AG04450 (cell line): ENCODE results near the gene EML6. TPM values are rescaled to one million over a fixed set of nuclear protein-coding genes. Genes with fewer than 3 reads are reported as not detected.

Experiments used
- CTCF ChIA-PET: fragments of 300-600, 350-600 bp; formaldehyde crosslinking; extraction: SDS; loops from one replicate; lab custom pipeline; 2022; ENCODE audit warnings: antibody characterized with exemption, inconsistent platforms; lab: Charles Lee
- POLR2A ChIA-PET: fragments of 350-600 bp; formaldehyde crosslinking; extraction: SDS; loops from one replicate; lab custom pipeline; 2021; ENCODE audit warnings: antibody characterized with exemption, inconsistent platforms; lab: Yijun Ruan, JAX
- DNase-seq: peaks from one replicate; pipeline ENCODE4 v3.0.0-alpha.2; 2011; ENCODE audit warnings: low read depth, low spot score
- H3K27ac ChIP-seq: one replicate; pipeline ENCODE4 v1.5.1; 2012; ENCODE audit warnings: low read depth, low read length, control low read depth
- H3K27me3 ChIP-seq: one replicate; pipeline ENCODE4 v1.6.0; 2012; ENCODE audit warnings: low read length; ENCODE audit not compliant: control insufficient read depth, insufficient read depth
- H3K4me3 ChIP-seq: 2 replicates; pipeline ENCODE4 v1.5.1; 2011; ENCODE audit warnings: mild to moderate bottlenecking, low read depth, low read length, control low read depth
- H3K9me3 ChIP-seq: 2 replicates; pipeline ENCODE4 v1.5.1; 2012; ENCODE audit warnings: low read length; ENCODE audit not compliant: control insufficient read depth, insufficient read depth
- CTCF ChIP-seq: IDR thresholded peaks from 2 replicates; pipeline ENCODE4 v1.5.1; 2011; ENCODE audit warnings: low read depth, low read length, control low read depth, inconsistent platforms
- polyA plus RNA-seq: library from polyadenylated mRNA; depleted of rRNA; stranded (reverse); fragments of >200 nt; gene quantifications from 2 replicates; pipeline ENCODE4 v1.2.3, GENCODE V29; 2011

Gene EML6
- polyA plus RNA-seq, 1 experiment: 0.30 TPM

- no peaks in the 10 kb centered on the region for H3K9me3 ChIP-seq
- CTCF ChIA-PET: no interaction called here
- no peak for TF ChIP-seq CTCF
- peaks cover 38% of the 10 kb centered on the region for H3K27me3 ChIP-seq
- no peak overlapping the region for H3K4me3 ChIP-seq
- POLR2A ChIA-PET: no interaction called here
- no peak for DNase-seq
- H3K27ac ChIP-seq: no peak overlapping the region
Measured at GRCh38 chr2:54735636-54736035, 12.2 kb downstream of the EML6 start.

- H3K27ac ChIP-seq: no peak overlapping the region
- no peaks in the 10 kb centered on the region for H3K9me3 ChIP-seq
- no peak for DNase-seq
- TF ChIP-seq CTCF: no peak
- H3K4me3 ChIP-seq: no peak overlapping the region
- CTCF ChIA-PET: interaction anchor here (0.6 to 1.0 kb wide), 2 partner anchors 35 to 631 kb away, joined by 3 read pairs; no protein-coding TSS in a partner anchor
- H3K27me3 ChIP-seq: peaks cover 51% of the 10 kb centered on the region
- POLR2A ChIA-PET: no interaction called here
Measured at GRCh38 chr2:54738281-54738680, 14.8 kb downstream of the EML6 start.

GRCh38 chr2:54740333-54740732, 16.9 kb downstream of the EML6 start:
- H3K27me3 ChIP-seq: peaks cover 40% of the 10 kb centered on the region
- no peak for TF ChIP-seq CTCF
- ChIA-PET POLR2A (no interaction called here), CTCF (no interaction called here)
- H3K4me3 ChIP-seq: no peak overlapping the region
- DNase-seq: no peak
- no peak overlapping the region for H3K27ac ChIP-seq
- no peaks in the 10 kb centered on the region for H3K9me3 ChIP-seq

- ChIA-PET CTCF (no interaction called here), POLR2A (no interaction called here)
- peaks cover 38% of the 10 kb centered on the region for H3K27me3 ChIP-seq
- H3K27ac ChIP-seq: no peak overlapping the region
- H3K4me3 ChIP-seq: no peak overlapping the region
- H3K9me3 ChIP-seq: no peaks in the 10 kb centered on the region
- no peak for DNase-seq
- no peak for TF ChIP-seq CTCF
Measured at GRCh38 chr2:54741250-54741649, 17.8 kb downstream of the EML6 start.

- DNase-seq: no peak
- Histone ChIP-seq H3K4me3 (no peak overlapping the region), H3K27me3 (peaks cover 5% of the 10 kb centered on the region), H3K27ac (no peak overlapping the region), H3K9me3 (no peaks in the 10 kb centered on the region)
- POLR2A ChIA-PET: no interaction called here
- CTCF ChIA-PET: interaction anchor here (0.5 kb wide), 1 partner anchor 45 kb away, joined by 5 read pairs; no protein-coding TSS in a partner anchor
- no peak for TF ChIP-seq CTCF
Measured at GRCh38 chr2:54750040-54750439, 26.6 kb downstream of the EML6 start.
